GM12878 (cell line): ENCODE measurements around the gene TMEM250. TPM values are rescaled to one million over a fixed set of nuclear protein-coding genes. Genes with fewer than 3 reads are reported as not detected.

ENCODE experiments used
- ATAC-seq: fragments of 200-7000 bp; cut with Tn5 transposase; 3 replicates; pipeline ENCODE4 v1.9.1; 2020; ENCODE audit warnings: mild to moderate bottlenecking, moderate library complexity
- BruUV-seq: library from RNA; stranded (reverse); fragments of 400-500 nt; replicated peaks from 2 replicates; lab custom pipeline; 2021; lab: Mats Ljungman, UMichigan
- CTCF ChIA-PET: fragments of 300-600 bp; sonication (Branson Sonifier 250); formaldehyde crosslinking; extraction: SDS; loops from one replicate; lab custom pipeline; 2021; ENCODE audit warnings: inconsistent platforms; lab: Yijun Ruan, JAX
- POLR2A ChIA-PET: fragments of 350-600 bp; formaldehyde crosslinking; extraction: SDS; loops from one replicate; lab custom pipeline; 2021; ENCODE audit warnings: inconsistent platforms; lab: Charles Lee
- RAD21 ChIA-PET: fragments of 300-600 bp; sonication (Branson Sonifier 250); formaldehyde crosslinking; loops from one replicate; lab custom pipeline; 2023; ENCODE audit warnings: antibody characterized with exemption; ENCODE audit not compliant: unreplicated experiment; lab: Charles Lee
- SMC1A ChIA-PET: fragments of 300-600 bp; sonication (Branson Sonifier 250); formaldehyde crosslinking; loops from one replicate; lab custom pipeline; 2023; ENCODE audit not compliant: unreplicated experiment, uncharacterized antibody; lab: Charles Lee
- DNase-seq: peaks from one replicate; pipeline ENCODE4 v3.0.0-alpha.2; 2011; ENCODE audit warnings: low read depth, low spot score
- FAIRE-seq: peaks from 3 replicates; lab custom pipeline; 2011; peaks lifted over from hg19 to GRCh38; lab: Jason Lieb, UNC
- H2AFZ ChIP-seq: 2 replicates; pipeline ENCODE4 v1.6.0; 2011; ENCODE audit warnings: low read depth, low read length, control low read depth; ENCODE audit not compliant: control insufficient read depth
- H3K27ac ChIP-seq: 2 replicates; pipeline ENCODE4 v1.5.1; 2011; ENCODE audit warnings: control low read depth; ENCODE audit not compliant: control insufficient read depth, insufficient read depth
- H3K27me3 ChIP-seq, 2 experiments: replicated peaks in 1 of 2; 2 replicates each; pipeline versions ENCODE4 v1.6.0 to v1.6.1; 2011; ENCODE audit warnings: low read length in 1 of 2; ENCODE audit not compliant: control insufficient read depth in 2 of 2, insufficient read depth in 2 of 2
- H3K36me3 ChIP-seq, 2 experiments: 2 replicates each; pipeline ENCODE4 v1.5.1; 2011; ENCODE audit warnings: low read length in 1 of 2; ENCODE audit not compliant: control insufficient read depth in 2 of 2, insufficient read depth in 2 of 2
- H3K4me1 ChIP-seq: 2 replicates; pipeline ENCODE4 v1.6.1; 2011; ENCODE audit warnings: mild to moderate bottlenecking, low read length, moderate library complexity, mixed read lengths; ENCODE audit not compliant: control insufficient read depth, insufficient read depth
- H3K4me2 ChIP-seq: 2 replicates; pipeline ENCODE4 v1.6.0; 2011; ENCODE audit warnings: control low read depth; ENCODE audit not compliant: control insufficient read depth, insufficient read depth
- H3K4me3 ChIP-seq: fragments of 200-600 bp; sonication (generic); 2 replicates; pipeline ENCODE4 v1.5.1; 2016
- H3K79me2 ChIP-seq: 2 replicates; pipeline ENCODE4 v1.6.0; 2011; ENCODE audit warnings: low read length; ENCODE audit not compliant: control insufficient read depth, insufficient read depth
- H3K9ac ChIP-seq: 2 replicates; pipeline ENCODE4 v1.8.0; 2011; ENCODE audit warnings: low read length, control low read depth, mixed read lengths; ENCODE audit not compliant: control insufficient read depth, insufficient read depth
- H3K9me3 ChIP-seq: replicated peaks from 3 replicates; pipeline ENCODE4 v1.5.1; 2011; ENCODE audit warnings: mild to moderate bottlenecking, low read length; ENCODE audit not compliant: control insufficient read depth, insufficient read depth
- H4K20me1 ChIP-seq: 2 replicates; pipeline ENCODE4 v1.6.0; 2011; ENCODE audit not compliant: control insufficient read depth, insufficient read depth
- CBX3 ChIP-seq: fragments of 200-600 bp; sonication (generic); IDR thresholded peaks from 2 replicates; pipeline ENCODE4 v1.6.1; 2016; ENCODE audit warnings: low read depth, borderline replicate concordance
- FOXK2 ChIP-seq: fragments of 450-650 bp; IDR thresholded peaks from 2 replicates; pipeline ENCODE4 v1.6.1; 2017; ENCODE audit warnings: mild to moderate bottlenecking, moderate library complexity
- HDGF ChIP-seq: fragments of 450-650 bp; IDR thresholded peaks from 2 replicates; pipeline ENCODE4 v1.6.1; 2016; ENCODE audit warnings: antibody characterized with exemption
- IRF3 ChIP-seq: fragments of 450-650 bp; IDR thresholded peaks from 2 replicates; pipeline ENCODE4 v1.6.1; 2014; ENCODE audit warnings: mild to moderate bottlenecking
- KDM1A ChIP-seq: fragments of 200-600 bp; sonication (generic); IDR thresholded peaks from 2 replicates; pipeline ENCODE4 v1.6.1; 2016; ENCODE audit warnings: borderline replicate concordance
- MTA3 ChIP-seq: IDR thresholded peaks from 2 replicates; pipeline ENCODE4 v1.6.1; 2012; ENCODE audit warnings: low read length, inconsistent platforms, borderline replicate concordance
- NFIC ChIP-seq: IDR thresholded peaks from 2 replicates; pipeline ENCODE4 v1.6.1; 2012; ENCODE audit warnings: low read depth, mild to moderate bottlenecking, inconsistent platforms, low read length, moderate library complexity
- PRDM15 ChIP-seq: fragments of 450-650 bp; formaldehyde crosslinking; IDR thresholded peaks from 2 replicates; pipeline ENCODE4 v1.4.0; 2020; ENCODE audit warnings: mild to moderate bottlenecking, moderate library complexity
- RB1 ChIP-seq: fragments of 450-650 bp; formaldehyde crosslinking; IDR thresholded peaks from 2 replicates; pipeline ENCODE4 v1.6.1; 2017; ENCODE audit warnings: mild to moderate bottlenecking, borderline replicate concordance
- RCOR1 ChIP-seq: conservative IDR thresholded peaks from 2 replicates; pipeline ENCODE4 v1.6.1; 2012; ENCODE audit warnings: low read depth, low read length, improper control_type of control experiment
- SRF ChIP-seq, 2 experiments: IDR thresholded peaks; 2 replicates each; pipeline ENCODE4 v1.6.1; 2011; ENCODE audit warnings: low read depth in 2 of 2, low read length in 2 of 2, mild to moderate bottlenecking in 1 of 2, moderate library complexity in 1 of 2
- TAF1 ChIP-seq: IDR thresholded peaks from 2 replicates; pipeline ENCODE4 v1.6.1; 2011; ENCODE audit warnings: mild to moderate bottlenecking, low read depth, low read length, borderline replicate concordance
- ZNF622 ChIP-seq: fragments of 450-650 bp; IDR thresholded peaks from 2 replicates; pipeline ENCODE4 v1.6.1; 2017; ENCODE audit warnings: mild to moderate bottlenecking, inconsistent platforms
- WGBS: methylation state at CpG from one replicate; pipeline ENCODE4 v1.1.6; 2016; ENCODE audit warnings: low lambda C conversion rate; ENCODE audit not compliant: insufficient replicate concordance, insufficient coverage; ENCODE audit errors: missing lambda C conversion rate; 5-methylcytosine and 5-hydroxymethylcytosine counted together
- in situ Hi-C: fragments of 300-500 bp; cut with MboI; formaldehyde crosslinking; loops from 9 replicates; pipeline ENCODE4 v1.14.3; 2018; ENCODE audit warnings: mixed read lengths
- intact Hi-C: fragments of 100-400 bp; cut with micrococcal nuclease; formaldehyde crosslinking; loops from one replicate; pipeline ENCODE4 v1.14.2; 2022; ENCODE audit not compliant: unreplicated experiment
- polyA plus RNA-seq, 11 experiments: library from polyadenylated mRNA; depleted of rRNA in 4 of 11; unstranded in 6 of 11; stranded (reverse) in 5 of 11; fragments of >200 nt; fragmentation: Nextera tagmentation in 4 of 11; fragmentation: Illumina TruSeq in 1 of 11; extraction: Ambion mirVana in 4 of 11; extraction: Trizol in 1 of 11; gene quantifications; 1 replicate in 1 of 11; 2 replicates in 10 of 11; pipeline versions ENCODE4 v1.2.1 to v1.2.3, GENCODE V29; 2011 to 2016; ENCODE audit warnings: inconsistent platforms in 2 of 11, missing spikeins in 2 of 11, low read depth in 1 of 11
- total RNA-seq, 4 experiments: library from RNA; depleted of rRNA in 3 of 4; stranded (reverse); fragments of >200 nt in 3 of 4; fragmentation: Illumina TruSeq in 1 of 4; extraction: Trizol in 1 of 4; gene quantifications; 2 replicates each; pipeline versions ENCODE4 v1.2.1 to v1.2.3, GENCODE V29; 2013 to 2021
- TF ChIP-seq, protein P1 (sequence below): fragments of 450-650 bp; conservative IDR thresholded peaks from 2 replicates; pipeline ENCODE4 v1.6.1; 2017; ENCODE audit warnings: mild to moderate bottlenecking, moderate library complexity
- TF ChIP-seq, protein P2 (sequence below): IDR thresholded peaks from 2 replicates; pipeline ENCODE4 v1.6.1; 2012; ENCODE audit warnings: low read depth, low read length, improper control_type of control experiment

The TMEM250 gene
- total and polyA plus RNA-seq, 10 of the 15 experiments (the other 5 are each of a cell fraction or from before 2014, with no cell fraction given) = 0.39 to 39.9 (median 8.5) TPM

GRCh38 chr9:136131629-136132511 lies 13.2 kb upstream of the TMEM250 start:
- DNase-seq (no peak), FAIRE-seq (no peak), ATAC-seq (no peak)
- no peaks in the 10 kb centered on the region for H3K4me1 ChIP-seq
- no peak overlapping the region for H3K9ac ChIP-seq
- no peaks in the 10 kb centered on the region for H3K79me2 ChIP-seq
- CTCF ChIA-PET = no interaction called here
- H3K27me3 ChIP-seq = peaks cover 0 to 4% of the 10 kb centered on the region in 2 experiments; a peak in 2 of 4 replicates
- H3K4me3 ChIP-seq = no peak overlapping the region
- BruUV-seq = no TSS peak
- RAD21 ChIA-PET = no interaction called here
- H3K27ac ChIP-seq = no peak overlapping the region
- H3K4me2 ChIP-seq = no peak overlapping the region
- POLR2A ChIA-PET = no interaction called here
- no peaks in the 10 kb centered on the region for H3K36me3 ChIP-seq
- H2AFZ ChIP-seq = no peak overlapping the region
- 53% methylated on average over 31 of the region's 31 CpGs for WGBS
- H4K20me1 ChIP-seq = no peaks in the 10 kb centered on the region
- in situ Hi-C loops (no loop called here), intact Hi-C loops (no loop called here)
- no peaks in the 10 kb centered on the region for H3K9me3 ChIP-seq
- SMC1A ChIA-PET = no interaction called here
- TF ChIP-seq, protein P1, sequence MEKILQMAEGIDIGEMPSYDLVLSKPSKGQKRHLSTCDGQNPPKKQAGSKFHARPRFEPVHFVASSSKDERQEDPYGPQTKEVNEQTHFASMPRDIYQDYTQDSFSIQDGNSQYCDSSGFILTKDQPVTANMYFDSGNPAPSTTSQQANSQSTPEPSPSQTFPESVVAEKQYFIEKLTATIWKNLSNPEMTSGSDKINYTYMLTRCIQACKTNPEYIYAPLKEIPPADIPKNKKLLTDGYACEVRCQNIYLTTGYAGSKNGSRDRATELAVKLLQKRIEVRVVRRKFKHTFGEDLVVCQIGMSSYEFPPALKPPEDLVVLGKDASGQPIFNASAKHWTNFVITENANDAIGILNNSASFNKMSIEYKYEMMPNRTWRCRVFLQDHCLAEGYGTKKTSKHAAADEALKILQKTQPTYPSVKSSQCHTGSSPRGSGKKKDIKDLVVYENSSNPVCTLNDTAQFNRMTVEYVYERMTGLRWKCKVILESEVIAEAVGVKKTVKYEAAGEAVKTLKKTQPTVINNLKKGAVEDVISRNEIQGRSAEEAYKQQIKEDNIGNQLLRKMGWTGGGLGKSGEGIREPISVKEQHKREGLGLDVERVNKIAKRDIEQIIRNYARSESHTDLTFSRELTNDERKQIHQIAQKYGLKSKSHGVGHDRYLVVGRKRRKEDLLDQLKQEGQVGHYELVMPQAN = no peak
- TF ChIP-seq NFIC = no peak
- TF ChIP-seq TAF1 = no peak
- no peak for TF ChIP-seq RB1
- no peak for TF ChIP-seq SRF (IDR thresholded peaks at IDR 0.05; ENCODE audit: low read depth in 2 of 2, low read length in 2 of 2)
- no peak for TF ChIP-seq FOXK2
- TF ChIP-seq KDM1A = no peak
- TF ChIP-seq MTA3 = no peak
- TF ChIP-seq, protein P2, sequence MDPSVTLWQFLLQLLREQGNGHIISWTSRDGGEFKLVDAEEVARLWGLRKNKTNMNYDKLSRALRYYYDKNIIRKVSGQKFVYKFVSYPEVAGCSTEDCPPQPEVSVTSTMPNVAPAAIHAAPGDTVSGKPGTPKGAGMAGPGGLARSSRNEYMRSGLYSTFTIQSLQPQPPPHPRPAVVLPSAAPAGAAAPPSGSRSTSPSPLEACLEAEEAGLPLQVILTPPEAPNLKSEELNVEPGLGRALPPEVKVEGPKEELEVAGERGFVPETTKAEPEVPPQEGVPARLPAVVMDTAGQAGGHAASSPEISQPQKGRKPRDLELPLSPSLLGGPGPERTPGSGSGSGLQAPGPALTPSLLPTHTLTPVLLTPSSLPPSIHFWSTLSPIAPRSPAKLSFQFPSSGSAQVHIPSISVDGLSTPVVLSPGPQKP = no peak
- no peak for TF ChIP-seq PRDM15 (CRISPR knock-in tag)
- TF ChIP-seq RCOR1 = no peak
- no peak for TF ChIP-seq HDGF
- TF ChIP-seq ZNF622 = no peak
- TF ChIP-seq CBX3 = no peak
- no peak for TF ChIP-seq IRF3
